ENCODE results near the gene DEPDC5. TPM values are rescaled to one million over a fixed set of nuclear protein-coding genes. Genes with fewer than 3 reads are reported as not detected.

Gene DEPDC5
- total and polyA plus RNA-seq, 9 of the 15 experiments (the other 6 are each of a cell fraction or from before 2014, with no cell fraction given): 2.3 to 12.3 (median 10.7) TPM

DNA sequence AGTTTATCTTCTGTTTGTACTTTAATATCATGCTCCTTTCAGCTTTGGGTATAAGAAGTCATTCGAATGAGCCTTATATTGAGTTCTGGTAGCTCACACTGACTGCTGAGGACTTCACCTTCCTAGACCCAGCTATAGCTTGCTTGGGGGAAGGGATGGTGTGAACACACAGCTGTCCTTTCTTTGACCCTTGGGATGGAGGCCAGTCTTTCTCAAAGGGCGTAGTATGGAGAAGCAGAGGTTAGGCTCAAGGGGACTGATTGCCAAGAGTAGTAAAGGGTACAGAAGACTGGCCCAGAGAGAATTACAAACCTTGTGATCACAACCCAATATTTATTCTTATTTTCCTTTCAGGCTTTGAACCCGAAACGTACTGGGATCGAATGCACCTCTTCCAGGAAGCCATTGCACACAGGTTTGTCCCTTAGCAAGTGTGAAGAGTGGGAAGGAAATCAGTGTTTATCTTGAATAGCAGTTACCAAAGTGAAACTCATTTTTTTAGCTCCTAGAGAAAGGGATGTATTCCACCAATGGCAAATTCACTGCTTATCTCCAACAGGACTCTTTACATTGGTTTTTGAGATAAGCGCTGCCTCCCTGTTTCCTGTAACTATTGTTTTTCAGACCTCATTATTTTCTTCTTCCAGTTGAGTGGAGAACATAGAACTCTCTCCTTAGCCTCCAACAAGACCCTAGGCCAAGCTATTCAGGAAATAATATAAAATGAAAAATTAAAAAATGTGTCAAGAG lies 147.7 kb downstream of the DEPDC5 start (continued):
- no peak for TF ChIP-seq ZNF668 (CRISPR knock-in tag; IDR thresholded peaks at IDR 0.05)
- no peak for TF ChIP-seq RBM34 (IDR thresholded peaks at IDR 0.05; ENCODE audit: borderline replicate concordance, insufficient read depth, low read length)
- TF ChIP-seq KAT2B (IDR thresholded peaks at IDR 0.05; ENCODE audit: low read depth, low read length): no peak
- TF ChIP-seq SMARCB1 (IDR thresholded peaks at IDR 0.05; ENCODE audit: insufficient read length, low read depth): no peak
- peak; percentile 30 for TF ChIP-seq NFYB (IDR thresholded peaks at IDR 0.05; ENCODE audit: extremely low read depth, insufficient read length)
- no peak for TF ChIP-seq SAFB2 (IDR thresholded peaks at IDR 0.05; ENCODE audit: borderline replicate concordance, low read depth, low read length, severe bottlenecking)
- TF ChIP-seq, protein P1, sequence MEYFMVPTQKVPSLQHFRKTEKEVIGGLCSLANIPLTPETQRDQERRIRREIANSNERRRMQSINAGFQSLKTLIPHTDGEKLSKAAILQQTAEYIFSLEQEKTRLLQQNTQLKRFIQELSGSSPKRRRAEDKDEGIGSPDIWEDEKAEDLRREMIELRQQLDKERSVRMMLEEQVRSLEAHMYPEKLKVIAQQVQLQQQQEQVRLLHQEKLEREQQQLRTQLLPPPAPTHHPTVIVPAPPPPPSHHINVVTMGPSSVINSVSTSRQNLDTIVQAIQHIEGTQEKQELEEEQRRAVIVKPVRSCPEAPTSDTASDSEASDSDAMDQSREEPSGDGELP (CRISPR knock-in tag; IDR thresholded peaks at IDR 0.05; ENCODE audit: borderline replicate concordance): no peak
- peak; percentile 84 for TF ChIP-seq CBFA2T2 (conservative IDR thresholded peaks at IDR 0.05)
- no peak for TF ChIP-seq RHOXF2B (CRISPR knock-in tag; conservative IDR thresholded peaks at IDR 0.05)
- TF ChIP-seq POLR2A (conservative IDR thresholded peaks at IDR 0.05): no peak
- TF ChIP-seq NONO (IDR thresholded peaks at IDR 0.05; ENCODE audit: low read depth in 2 of 2, low read length in 1 of 2): no peak
- peak; percentile 27; the same call in 1 of the 2 replicates for TF ChIP-seq EP400 (IDR thresholded peaks at IDR 0.05)
- TF ChIP-seq XRCC5 (IDR thresholded peaks at IDR 0.05; ENCODE audit: low read depth, low read length): no peak
- TF ChIP-seq STAT5A (IDR thresholded peaks at IDR 0.05; ENCODE audit: borderline replicate concordance, low read length): peak; percentile 43; the same call in 1 of the 2 replicates

All from K562 (cell line).